ENCODE measurements around the gene TRAPPC10. TPM values are rescaled to one million over a fixed set of nuclear protein-coding genes. Genes with fewer than 3 reads are reported as not detected.

The TRAPPC10 gene
- total RNA-seq, 4 donors from 2014 or later = 17.8 to 58.1 (median 32.4) TPM

DNA sequence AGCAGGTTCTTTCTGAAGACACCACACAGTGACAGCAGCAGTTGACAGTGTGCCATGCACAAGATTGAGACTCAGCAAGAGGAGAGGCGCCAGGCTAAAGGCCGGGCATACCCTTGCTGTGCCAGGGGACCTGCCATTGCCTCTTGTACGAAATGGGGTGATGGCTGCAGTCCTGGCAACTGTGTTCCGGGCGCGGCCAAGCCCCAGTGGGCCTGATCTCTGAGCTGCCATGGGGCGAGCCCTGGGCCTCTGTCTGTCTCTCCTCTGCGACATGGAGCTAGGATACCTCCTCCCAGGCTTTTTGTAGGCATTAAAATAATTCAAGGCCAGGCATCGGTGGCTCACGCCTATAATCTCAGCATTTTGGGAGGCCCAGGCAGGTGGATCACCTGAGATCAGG lies 9.6 kb upstream of the TRAPPC10 start:
- WGBS, 2 donors (ENCODE audit: low coverage in 1 of 2) = 100% methylated on average over 2 of the region's 10 CpGs; no CpG with 5 or more reads in 1 of the 2 donors
- no peaks in the 10 kb centered on the region for H3K9me3 ChIP-seq
- H3K36me3 ChIP-seq = no peaks in the 10 kb centered on the region
- no peak overlapping the region for H3K4me3 ChIP-seq
- H3K27me3 ChIP-seq = peaks cover 7% of the 10 kb centered on the region
- ATAC-seq = no peak
- TF ChIP-seq POLR2AphosphoS5 (IDR thresholded peaks at IDR 0.05) = no peak
- TF ChIP-seq, protein P1, sequence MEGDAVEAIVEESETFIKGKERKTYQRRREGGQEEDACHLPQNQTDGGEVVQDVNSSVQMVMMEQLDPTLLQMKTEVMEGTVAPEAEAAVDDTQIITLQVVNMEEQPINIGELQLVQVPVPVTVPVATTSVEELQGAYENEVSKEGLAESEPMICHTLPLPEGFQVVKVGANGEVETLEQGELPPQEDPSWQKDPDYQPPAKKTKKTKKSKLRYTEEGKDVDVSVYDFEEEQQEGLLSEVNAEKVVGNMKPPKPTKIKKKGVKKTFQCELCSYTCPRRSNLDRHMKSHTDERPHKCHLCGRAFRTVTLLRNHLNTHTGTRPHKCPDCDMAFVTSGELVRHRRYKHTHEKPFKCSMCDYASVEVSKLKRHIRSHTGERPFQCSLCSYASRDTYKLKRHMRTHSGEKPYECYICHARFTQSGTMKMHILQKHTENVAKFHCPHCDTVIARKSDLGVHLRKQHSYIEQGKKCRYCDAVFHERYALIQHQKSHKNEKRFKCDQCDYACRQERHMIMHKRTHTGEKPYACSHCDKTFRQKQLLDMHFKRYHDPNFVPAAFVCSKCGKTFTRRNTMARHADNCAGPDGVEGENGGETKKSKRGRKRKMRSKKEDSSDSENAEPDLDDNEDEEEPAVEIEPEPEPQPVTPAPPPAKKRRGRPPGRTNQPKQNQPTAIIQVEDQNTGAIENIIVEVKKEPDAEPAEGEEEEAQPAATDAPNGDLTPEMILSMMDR (IDR thresholded peaks at IDR 0.05) = no peak
- TF ChIP-seq POLR2A (IDR thresholded peaks at IDR 0.05) = no peak
- no peak for TF ChIP-seq EP300 (IDR thresholded peaks at IDR 0.05)
- no peak overlapping the region for H3K27ac ChIP-seq
- H3K4me1 ChIP-seq = no peaks in the 10 kb centered on the region

DNA sequence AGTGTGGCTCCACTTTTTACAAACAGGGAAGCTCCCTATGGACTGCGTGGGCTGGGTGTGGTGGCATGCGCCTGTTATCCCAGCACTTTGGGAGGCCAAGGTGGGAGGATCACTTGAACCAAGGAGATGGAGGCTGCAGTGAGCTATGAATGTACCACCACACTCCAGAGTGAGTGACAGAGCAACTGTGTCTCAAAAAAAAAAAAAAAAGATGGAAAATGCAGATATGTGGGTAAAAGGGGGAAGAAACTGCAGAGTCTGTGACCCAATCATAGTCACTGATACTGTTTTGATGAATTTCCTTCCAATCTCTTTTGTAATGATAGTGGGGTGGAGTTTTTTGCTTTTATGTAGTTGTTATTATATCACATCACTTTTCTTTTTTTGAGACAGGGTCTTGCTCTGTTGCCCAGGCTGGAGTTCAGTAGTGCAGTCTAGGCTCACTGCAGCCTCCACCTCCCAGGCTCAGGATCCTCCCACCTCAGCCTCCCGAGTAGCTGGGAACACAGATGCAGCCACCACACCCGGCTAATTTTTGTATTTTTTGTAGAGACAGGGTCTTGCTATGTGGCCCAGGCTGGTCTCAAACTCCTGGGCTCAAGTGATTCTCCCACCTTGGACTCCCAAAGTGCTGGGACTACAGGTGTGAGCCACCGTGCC lies 8.7 kb upstream of the TRAPPC10 start:
- WGBS, 2 donors (ENCODE audit: low coverage in 1 of 2) = 67 to 87% methylated on average over 1 to 4 of the region's 5 CpGs
- no peaks in the 10 kb centered on the region for H3K9me3 ChIP-seq
- H3K27ac ChIP-seq = no peak overlapping the region
- peaks cover 7% of the 10 kb centered on the region for H3K27me3 ChIP-seq
- TF ChIP-seq POLR2AphosphoS5 (IDR thresholded peaks at IDR 0.05) (no peak), POLR2A (IDR thresholded peaks at IDR 0.05) (no peak), EP300 (IDR thresholded peaks at IDR 0.05) (no peak)
- TF ChIP-seq, protein P1 (IDR thresholded peaks at IDR 0.05) = no peak
- H3K36me3 ChIP-seq = no peaks in the 10 kb centered on the region
- ATAC-seq = no peak
- H3K4me1 ChIP-seq = no peaks in the 10 kb centered on the region
- H3K4me3 ChIP-seq = no peak overlapping the region

DNA sequence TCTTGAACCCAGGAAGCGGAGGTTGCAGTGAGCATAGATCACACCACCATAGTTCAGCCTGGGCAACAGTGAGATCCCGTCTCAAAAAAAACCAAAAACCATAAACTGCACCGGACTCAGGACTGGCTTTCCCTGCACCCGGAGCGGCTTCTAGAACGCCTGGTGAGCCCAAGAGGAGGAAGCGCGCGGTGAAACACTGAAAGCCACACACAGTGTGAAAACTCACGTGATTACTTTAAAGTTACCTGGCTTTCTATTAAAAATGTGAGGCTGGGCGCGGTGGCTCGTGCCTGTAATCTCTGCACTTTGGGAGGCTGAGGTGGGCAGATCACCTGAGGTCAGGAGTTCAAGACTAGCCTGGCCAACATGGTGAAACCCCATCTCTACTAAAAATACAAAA lies 7.0 kb upstream of the TRAPPC10 start:
- Histone ChIP-seq H3K9me3 (no peaks in the 10 kb centered on the region), H3K27me3 (peaks cover 7% of the 10 kb centered on the region), H3K4me3 (no peak overlapping the region), H3K4me1 (no peaks in the 10 kb centered on the region), H3K27ac (no peak overlapping the region), H3K36me3 (no peaks in the 10 kb centered on the region)
- 86 to 89% methylated on average over 10 to 13 of the region's 13 CpGs for WGBS, 2 donors (ENCODE audit: low coverage in 1 of 2)
- no peak for ATAC-seq
- TF ChIP-seq, protein P1 (IDR thresholded peaks at IDR 0.05) = no peak
- TF ChIP-seq EP300 (IDR thresholded peaks at IDR 0.05) (no peak), POLR2AphosphoS5 (IDR thresholded peaks at IDR 0.05) (no peak), POLR2A (IDR thresholded peaks at IDR 0.05) (no peak)

DNA sequence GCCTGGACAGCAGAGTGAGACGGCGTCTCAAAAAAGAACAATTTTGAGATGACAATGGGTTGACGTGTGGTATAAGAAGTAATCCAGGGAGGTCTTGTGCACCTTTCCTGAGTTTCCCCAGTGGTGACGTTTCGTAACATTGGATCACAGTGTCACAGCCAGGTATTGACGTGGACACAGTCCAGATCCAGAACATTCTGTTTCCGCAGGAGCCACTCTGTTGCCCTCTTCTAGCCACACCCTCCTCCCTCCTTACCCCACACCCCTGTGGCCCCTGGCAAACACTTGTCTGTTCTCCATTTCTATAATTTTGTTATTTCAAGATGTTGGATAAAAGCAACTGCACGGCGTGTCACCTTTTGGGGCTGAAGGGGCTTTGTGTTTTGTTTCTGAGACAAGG lies 6.5 kb upstream of the TRAPPC10 start:
- peaks cover 0 to under 1% (median 0%) of the 10 kb centered on the region in 3 donors for H3K4me1 ChIP-seq
- TF ChIP-seq EP300 (IDR thresholded peaks at IDR 0.05) = no peak
- peak overlapping the region in 3 of 4 donors; percentile 37 to 66 (median 48) for H3K27ac ChIP-seq
- H3K36me3 ChIP-seq = no peaks in the 10 kb centered on the region
- 89% methylated on average over 9 of the region's 9 CpGs; no CpG with 5 or more reads in 1 of the 2 donors for WGBS, 2 donors (ENCODE audit: low coverage in 1 of 2)
- ATAC-seq = no peak
- peaks cover 7% of the 10 kb centered on the region for H3K27me3 ChIP-seq
- no peaks in the 10 kb centered on the region for H3K9me3 ChIP-seq
- no peak overlapping the region for H3K4me3 ChIP-seq

DNA sequence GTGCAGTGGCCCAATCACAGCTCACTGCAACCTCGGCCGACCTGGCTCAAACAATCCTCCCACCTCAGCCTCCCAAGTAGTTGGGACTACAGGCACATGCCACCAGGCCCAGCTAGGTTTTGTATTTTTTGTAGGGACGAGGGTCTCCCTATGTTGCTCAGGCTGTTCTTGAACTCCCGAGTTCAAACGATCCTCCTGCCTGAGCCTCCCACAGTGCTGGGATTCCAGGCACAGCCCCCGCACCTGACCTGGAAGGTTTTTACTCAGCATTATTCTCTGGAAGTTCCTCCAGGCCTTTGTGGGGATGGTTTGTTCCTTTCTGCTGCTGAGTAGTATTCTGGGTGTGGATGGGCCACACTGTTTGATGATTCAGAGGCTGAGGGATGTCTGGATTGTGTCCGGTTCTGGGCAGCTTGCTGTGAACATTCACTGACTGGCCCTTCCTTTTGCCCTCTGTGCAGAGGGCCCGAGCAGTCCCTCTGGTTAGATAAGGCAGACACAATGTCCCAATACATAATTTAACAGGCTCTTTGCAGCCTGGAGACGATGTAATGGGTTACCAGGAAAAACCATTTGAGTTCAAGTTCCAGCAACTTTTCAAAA lies 6.0 kb upstream of the TRAPPC10 start:
- peak; percentile 53 for TF ChIP-seq POLR2AphosphoS5 (IDR thresholded peaks at IDR 0.05)
- TF ChIP-seq EP300 (IDR thresholded peaks at IDR 0.05) = no peak
- peak; percentile 81 for ATAC-seq
- WGBS, 2 donors (ENCODE audit: low coverage in 1 of 2) = 68 to 83% methylated on average over 4 to 6 of the region's 9 CpGs
- no peaks in the 10 kb centered on the region for H3K9me3 ChIP-seq
- H3K36me3 ChIP-seq = no peaks in the 10 kb centered on the region
- H3K27me3 ChIP-seq = peaks cover 1% of the 10 kb centered on the region
- H3K4me1 ChIP-seq = peaks cover 0 to 6% (median 2%) of the 10 kb centered on the region in 3 donors
- no peak overlapping the region for H3K4me3 ChIP-seq
- H3K27ac ChIP-seq = peak overlapping the region in 3 of 4 donors; percentile 37 to 66 (median 48)

DNA sequence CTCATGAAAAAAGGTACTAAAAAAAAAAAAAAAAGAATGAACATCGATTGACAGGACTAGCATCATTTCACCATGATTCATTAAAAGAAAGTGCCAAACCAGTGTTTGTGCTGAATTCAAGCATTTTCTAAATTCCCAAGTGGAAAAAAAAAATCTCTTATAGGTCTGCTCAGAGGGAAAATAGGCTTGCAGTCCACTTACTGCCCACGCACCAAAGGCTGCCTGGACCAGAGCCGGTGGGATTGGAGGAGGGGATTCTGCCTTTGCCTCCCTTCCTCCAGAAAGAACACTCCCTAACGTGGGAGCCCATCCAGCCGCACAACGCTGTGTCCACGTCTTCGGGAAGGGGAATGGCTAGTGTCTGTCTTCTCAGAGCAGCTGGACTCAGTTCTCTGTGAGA lies 5.5 kb upstream of the TRAPPC10 start:
- Histone ChIP-seq H3K27ac (peak overlapping the region in 2 of 4 donors; percentile 48 to 51), H3K9me3 (no peaks in the 10 kb centered on the region), H3K4me1 (peaks cover 0 to 11% (median 4%) of the 10 kb centered on the region in 3 donors), H3K27me3 (no peaks in the 10 kb centered on the region), H3K4me3 (no peak overlapping the region), H3K36me3 (no peaks in the 10 kb centered on the region)
- ATAC-seq = no peak
- WGBS, 2 donors (ENCODE audit: low coverage in 1 of 2) = 55 to 71% methylated on average over 7 to 8 of the region's 8 CpGs
- TF ChIP-seq, protein P1 (IDR thresholded peaks at IDR 0.05) = no peak
